Spinal cord (tissue), 10 donors: ENCODE results near the gene LRRC8C. TPM values are rescaled to one million over a fixed set of nuclear protein-coding genes. Genes with fewer than 3 reads are reported as not detected.
A peak's percentile ranks its signal among the peaks of the same experiment; 100 is the strongest.

Experiments used
- DNase-seq, 6 donors: peaks; one replicate each; pipeline versions ENCODE4 v3.0.0 to v3.0.0-alpha.2; 2013 to 2015; ENCODE audit warnings: low spot score in 6 of 6, low read depth in 4 of 6
- H3K27ac ChIP-seq: one replicate; pipeline ENCODE4 v1.5.1; 2013; ENCODE audit warnings: low read depth, low read length, control low read depth
- H3K27me3 ChIP-seq: one replicate; pipeline ENCODE4 v1.6.1; 2013; ENCODE audit warnings: low read length; ENCODE audit not compliant: control insufficient read depth, insufficient read depth
- H3K36me3 ChIP-seq: one replicate; pipeline ENCODE4 v1.6.1; 2013; ENCODE audit warnings: low read length; ENCODE audit not compliant: control insufficient read depth, insufficient read depth
- H3K4me1 ChIP-seq: one replicate; pipeline ENCODE4 v1.6.1; 2013; ENCODE audit warnings: low read length; ENCODE audit not compliant: control insufficient read depth, insufficient read depth
- H3K4me3 ChIP-seq: one replicate; pipeline ENCODE4 v1.5.1; 2013; ENCODE audit warnings: low read depth, low read length, control low read depth
- H3K9me3 ChIP-seq: one replicate; pipeline ENCODE4 v1.6.1; 2013; ENCODE audit warnings: low read length; ENCODE audit not compliant: control insufficient read depth, insufficient read depth
- WGBS: methylation state at CpG from one replicate; pipeline ENCODE4 v1.1.5; 2013; ENCODE audit warnings: missing lambda C conversion rate; ENCODE audit not compliant: insufficient coverage; 5-methylcytosine and 5-hydroxymethylcytosine counted together
- polyA plus RNA-seq, 2 donors: library from polyadenylated mRNA; unstranded; fragments of 120-200 nt; gene quantifications; one replicate each; pipeline ENCODE4 v1.2.1, GENCODE V29; 2013; ENCODE audit not compliant: insufficient read length in 2 of 2
- small RNA-seq: library from RNA; depleted of rRNA; stranded (forward); fragments of <200 nt; gene quantifications from one replicate; pipeline ENCODE3, GENCODE V24; 2014; ENCODE audit warnings: low replicate concordance
- total RNA-seq, 2 donors: library from RNA; depleted of rRNA in 1 of 2; stranded (reverse); fragments of 120-200 nt in 1 of 2; fragments of >200 nt in 1 of 2; gene quantifications; one replicate each; pipeline versions ENCODE4 v1.2.3 to v1.2.4, GENCODE V29; 2013 to 2014
- donor health status: healthy.

LRRC8C gene
- total and polyA plus RNA-seq, 4 donors, result 10.5 to 19.7 (median 17.1) TPM

GRCh38 chr1:89762779-89763648 lies 130.1 kb downstream of the LRRC8C start:
- DNase-seq, result peak; percentile 76 to 96 (median 84)
- Histone ChIP-seq H3K27me3 (peaks cover 3% of the 10 kb centered on the region), H3K4me1 (peaks cover 18% of the 10 kb centered on the region), H3K9me3 (no peaks in the 10 kb centered on the region), H3K4me3 (peak overlapping the region; percentile 67), H3K36me3 (no peaks in the 10 kb centered on the region), H3K27ac (peak overlapping the region; percentile 74)
- WGBS, result under 1% methylated on average over 43 of the region's 47 CpGs

GRCh38 chr1:89763649-89763986 lies 130.7 kb downstream of the LRRC8C start:
- WGBS, result 30% methylated on average over 4 of the region's 5 CpGs
- Histone ChIP-seq H3K36me3 (no peaks in the 10 kb centered on the region), H3K27ac (peak overlapping the region; percentile 74), H3K4me1 (peaks cover 18% of the 10 kb centered on the region), H3K9me3 (no peaks in the 10 kb centered on the region), H3K4me3 (peak overlapping the region; percentile 67), H3K27me3 (peaks cover 3% of the 10 kb centered on the region)
- DNase-seq, result peak in 1 of 6 donors; percentile 18

- H3K4me1 ChIP-seq, result peaks cover 18% of the 10 kb centered on the region
- no CpG with 5 or more reads among the region's 1 CpG for WGBS
Measured at GRCh38 chr1:89765774-89766173, 132.9 kb downstream of the LRRC8C start.

GRCh38 chr1:89767618-89768017 lies 134.7 kb downstream of the LRRC8C start:
- Histone ChIP-seq H3K27ac (no peak overlapping the region), H3K4me3 (no peak overlapping the region), H3K27me3 (peaks cover 3% of the 10 kb centered on the region), H3K36me3 (no peaks in the 10 kb centered on the region), H3K4me1 (peaks cover 9% of the 10 kb centered on the region), H3K9me3 (no peaks in the 10 kb centered on the region)
- no peak for DNase-seq
- no CpG with 5 or more reads among the region's 1 CpG for WGBS

More at GRCh38 chr1:89765774-89766173, 132.9 kb downstream of the LRRC8C start:
- H3K4me3 ChIP-seq, result no peak overlapping the region
- no peaks in the 10 kb centered on the region for H3K9me3 ChIP-seq
- DNase-seq, result no peak
- H3K36me3 ChIP-seq, result no peaks in the 10 kb centered on the region
- H3K27ac ChIP-seq, result no peak overlapping the region
- peaks cover 3% of the 10 kb centered on the region for H3K27me3 ChIP-seq

Small RNAs within 50 kb of the gene (small RNA-seq; reads per million reads assigned to genes)
- gene AC093423.1, result not detected

Other genes with a start within 250 kb of the LRRC8C start
- gene LRRC8B, start 108.3 kb upstream of the LRRC8C start, total RNA-seq, result 10 to 100 TPM in 1 of 2 donors, 1 to 10 TPM in 1; 9.3 to 26.7 TPM
- gene LRRC8B, start 108.3 kb upstream of the LRRC8C start, polyA plus RNA-seq, result 10 to 100 TPM; 15.4 to 21.3 TPM
- 10 to 100 TPM; 29.3 to 46.1 TPM for gene LRRC8D, start 187.9 kb downstream of the LRRC8C start, total RNA-seq
- gene LRRC8D, start 187.9 kb downstream of the LRRC8C start, polyA plus RNA-seq, result 10 to 100 TPM; 44.2 to 49.2 TPM